GM19438 (cell line): Measurements from ENCODE around the gene LDHD.

Source experiments
- ATAC-seq: cut with Tn5 transposase; IDR thresholded peaks from one replicate; pipeline ENCODE4 v1.9.1; 2021; ENCODE audit warnings: low read depth; ENCODE audit not compliant: unreplicated experiment

The LDHD gene

GRCh38 chr16:75064403-75065148 lies 52.0 kb downstream of the LDHD start:
- no peak for ATAC-seq

GRCh38 chr16:75063549-75064088 lies 53.0 kb downstream of the LDHD start:
- no peak for ATAC-seq

- no peak for ATAC-seq
Observed at GRCh38 chr16:75062976-75063346, 53.6 kb downstream of the LDHD start.

- ATAC-seq: no peak
Observed at GRCh38 chr16:75062135-75062975, 54.2 kb downstream of the LDHD start.
